Endothelial cell of umbilical vein (primary cell): ENCODE data around the gene RAD51C.
"Not testable (repeated sequence)": the region's sequence is repeated elsewhere in the genome, so short reads cannot be mapped to it uniquely, and the experiment has no call there.

Experiments used
- EZH2 ChIP-seq: IDR thresholded peaks from 2 replicates; pipeline ENCODE4 v1.6.1; 2012; ENCODE audit warnings: borderline replicate concordance, low read depth, mild to moderate bottlenecking, moderate library complexity, low read length, inconsistent platforms; ENCODE audit not compliant: severe bottlenecking
- FOS ChIP-seq: IDR thresholded peaks from 2 replicates; pipeline ENCODE4 v1.6.1; 2011; ENCODE audit warnings: mild to moderate bottlenecking, low read length, moderate library complexity, borderline replicate concordance; ENCODE audit not compliant: insufficient read depth
- JUN ChIP-seq: IDR thresholded peaks from 2 replicates; pipeline ENCODE4 v1.6.1; 2011; ENCODE audit warnings: borderline replicate concordance, low read depth; ENCODE audit not compliant: insufficient read length, insufficient read depth
- MAX ChIP-seq: IDR thresholded peaks from 2 replicates; pipeline ENCODE4 v1.6.1; 2011; ENCODE audit not compliant: insufficient read depth, insufficient read length
- MYC ChIP-seq: IDR thresholded peaks from one replicate; pipeline ENCODE4 v1.6.1; 2011; ENCODE audit warnings: mild to moderate bottlenecking, low read depth, low read length
- POLR2A ChIP-seq: IDR thresholded peaks from 2 replicates; pipeline ENCODE4 v1.6.1; 2012; ENCODE audit warnings: low read depth, mild to moderate bottlenecking, control low read depth, low read length
- POLR2AphosphoS5 ChIP-seq: IDR thresholded peaks from 2 replicates; pipeline ENCODE4 v1.6.1; 2012; ENCODE audit warnings: low read depth, mild to moderate bottlenecking, control low read depth, low read length, moderate library complexity; ENCODE audit not compliant: insufficient read depth
- TF ChIP-seq, protein P1 (sequence below), 2 donors: IDR thresholded peaks; 1 replicate in 1 of 2; 2 replicates in 1 of 2; pipeline ENCODE4 v1.5.1; 2011; ENCODE audit warnings: low read length in 2 of 2, mild to moderate bottlenecking in 2 of 2, moderate library complexity in 2 of 2, control low read depth in 1 of 2, inconsistent platforms in 1 of 2, low read depth in 1 of 2; ENCODE audit not compliant: insufficient read depth in 1 of 2; ENCODE audit errors: extremely low read depth in 1 of 2

DNA sequence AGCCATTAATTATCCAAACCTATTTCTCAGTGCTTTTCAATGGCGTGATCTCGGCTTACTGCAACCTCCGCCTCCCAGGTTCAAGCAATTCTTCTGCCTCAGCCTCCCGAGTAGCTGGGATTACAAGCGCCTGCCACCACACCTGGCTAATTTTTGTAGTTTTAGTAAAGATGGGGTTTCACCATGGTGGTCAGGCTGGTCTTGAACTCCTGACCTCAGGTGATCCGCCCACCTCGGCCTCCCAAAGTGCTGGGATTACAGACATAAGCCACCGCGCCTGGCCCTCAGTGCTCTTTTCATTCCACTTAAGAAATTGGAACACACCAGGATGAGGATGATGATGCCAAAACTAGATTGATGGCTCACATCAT is 32.7 kb upstream of the RAD51C start:
- TF ChIP-seq, protein P1, sequence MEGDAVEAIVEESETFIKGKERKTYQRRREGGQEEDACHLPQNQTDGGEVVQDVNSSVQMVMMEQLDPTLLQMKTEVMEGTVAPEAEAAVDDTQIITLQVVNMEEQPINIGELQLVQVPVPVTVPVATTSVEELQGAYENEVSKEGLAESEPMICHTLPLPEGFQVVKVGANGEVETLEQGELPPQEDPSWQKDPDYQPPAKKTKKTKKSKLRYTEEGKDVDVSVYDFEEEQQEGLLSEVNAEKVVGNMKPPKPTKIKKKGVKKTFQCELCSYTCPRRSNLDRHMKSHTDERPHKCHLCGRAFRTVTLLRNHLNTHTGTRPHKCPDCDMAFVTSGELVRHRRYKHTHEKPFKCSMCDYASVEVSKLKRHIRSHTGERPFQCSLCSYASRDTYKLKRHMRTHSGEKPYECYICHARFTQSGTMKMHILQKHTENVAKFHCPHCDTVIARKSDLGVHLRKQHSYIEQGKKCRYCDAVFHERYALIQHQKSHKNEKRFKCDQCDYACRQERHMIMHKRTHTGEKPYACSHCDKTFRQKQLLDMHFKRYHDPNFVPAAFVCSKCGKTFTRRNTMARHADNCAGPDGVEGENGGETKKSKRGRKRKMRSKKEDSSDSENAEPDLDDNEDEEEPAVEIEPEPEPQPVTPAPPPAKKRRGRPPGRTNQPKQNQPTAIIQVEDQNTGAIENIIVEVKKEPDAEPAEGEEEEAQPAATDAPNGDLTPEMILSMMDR (IDR thresholded peaks at IDR 0.05; ENCODE audit: extremely low read depth in 1 of 2, insufficient read depth in 1 of 2, low read depth in 1 of 2, low read length in 2 of 2), result not testable (repeated sequence)
- not testable (repeated sequence) for TF ChIP-seq POLR2AphosphoS5, MYC, JUN, POLR2A, MAX, EZH2, FOS
